ENCODE data around the gene PRAMEF13. TPM values are rescaled to one million over a fixed set of nuclear protein-coding genes. Genes with fewer than 3 reads are reported as not detected.
"Not testable (repeated sequence)": the region's sequence is repeated elsewhere in the genome, so short reads cannot be mapped to it uniquely, and the experiment has no call there.

PRAMEF13 gene
- total RNA-seq, 1 donor from 2014 or later, result 0.44 TPM

DNA sequence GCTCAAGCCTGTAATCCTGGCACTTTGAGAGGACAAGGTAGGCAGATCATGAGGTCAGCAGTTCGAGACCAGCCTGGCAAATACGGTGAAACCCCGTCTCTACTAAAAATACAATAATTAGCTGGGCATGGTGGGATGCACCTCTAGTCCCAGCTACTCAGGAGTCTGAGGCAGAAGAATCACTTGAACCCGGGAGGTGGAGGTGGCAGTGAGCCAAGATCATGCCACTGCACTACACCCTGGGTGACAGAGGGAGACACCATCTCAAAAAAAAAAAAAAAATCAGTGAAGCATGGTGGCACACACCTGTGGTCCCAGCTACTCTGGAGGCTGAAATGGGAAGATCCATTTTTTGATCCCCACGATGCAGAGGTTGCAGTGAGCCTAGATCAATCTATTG, 28.9 kb upstream of the PRAMEF13 start:
- DNase-seq; H3K4me1 Mint-ChIP-seq (ENCODE audit: low read depth, unreplicated experiment); H3K27me3 Mint-ChIP-seq (ENCODE audit: unreplicated experiment); H3K36me3 Mint-ChIP-seq (ENCODE audit: unreplicated experiment); H3K4me3 Mint-ChIP-seq (ENCODE audit: unreplicated experiment); H3K27ac Mint-ChIP-seq (ENCODE audit: unreplicated experiment): not testable (repeated sequence)
- peaks cover 34% of the 10 kb centered on the region for H3K9me3 Mint-ChIP-seq (ENCODE audit: unreplicated experiment)

GRCh38 chr1:13228343-13228781, 27.2 kb upstream of the PRAMEF13 start:
- Mint-ChIP-seq H3K9me3 (ENCODE audit: unreplicated experiment) (peaks cover 31% of the 10 kb centered on the region), H3K36me3 (ENCODE audit: unreplicated experiment) (peaks cover 17% of the 10 kb centered on the region), H3K27ac (ENCODE audit: unreplicated experiment) (no peak overlapping the region), H3K4me3 (ENCODE audit: unreplicated experiment) (no peak overlapping the region), H3K4me1 (ENCODE audit: low read depth, unreplicated experiment) (no peaks in the 10 kb centered on the region), H3K27me3 (ENCODE audit: unreplicated experiment) (peaks cover 3% of the 10 kb centered on the region)
- TF ChIP-seq, protein P1, sequence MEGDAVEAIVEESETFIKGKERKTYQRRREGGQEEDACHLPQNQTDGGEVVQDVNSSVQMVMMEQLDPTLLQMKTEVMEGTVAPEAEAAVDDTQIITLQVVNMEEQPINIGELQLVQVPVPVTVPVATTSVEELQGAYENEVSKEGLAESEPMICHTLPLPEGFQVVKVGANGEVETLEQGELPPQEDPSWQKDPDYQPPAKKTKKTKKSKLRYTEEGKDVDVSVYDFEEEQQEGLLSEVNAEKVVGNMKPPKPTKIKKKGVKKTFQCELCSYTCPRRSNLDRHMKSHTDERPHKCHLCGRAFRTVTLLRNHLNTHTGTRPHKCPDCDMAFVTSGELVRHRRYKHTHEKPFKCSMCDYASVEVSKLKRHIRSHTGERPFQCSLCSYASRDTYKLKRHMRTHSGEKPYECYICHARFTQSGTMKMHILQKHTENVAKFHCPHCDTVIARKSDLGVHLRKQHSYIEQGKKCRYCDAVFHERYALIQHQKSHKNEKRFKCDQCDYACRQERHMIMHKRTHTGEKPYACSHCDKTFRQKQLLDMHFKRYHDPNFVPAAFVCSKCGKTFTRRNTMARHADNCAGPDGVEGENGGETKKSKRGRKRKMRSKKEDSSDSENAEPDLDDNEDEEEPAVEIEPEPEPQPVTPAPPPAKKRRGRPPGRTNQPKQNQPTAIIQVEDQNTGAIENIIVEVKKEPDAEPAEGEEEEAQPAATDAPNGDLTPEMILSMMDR (IDR thresholded peaks at IDR 0.05; ENCODE audit: partially characterized antibody, unreplicated experiment), result no peak
- DNase-seq, result no peak

GRCh38 chr1:13227271-13228055, 26.3 kb upstream of the PRAMEF13 start:
- DNase-seq; H3K27me3 Mint-ChIP-seq (ENCODE audit: unreplicated experiment); H3K27ac Mint-ChIP-seq (ENCODE audit: unreplicated experiment); H3K4me1 Mint-ChIP-seq (ENCODE audit: low read depth, unreplicated experiment); H3K4me3 Mint-ChIP-seq (ENCODE audit: unreplicated experiment): not testable (repeated sequence)
- Mint-ChIP-seq H3K9me3 (ENCODE audit: unreplicated experiment) (peaks cover 27% of the 10 kb centered on the region), H3K36me3 (ENCODE audit: unreplicated experiment) (peaks cover 17% of the 10 kb centered on the region)

DNA sequence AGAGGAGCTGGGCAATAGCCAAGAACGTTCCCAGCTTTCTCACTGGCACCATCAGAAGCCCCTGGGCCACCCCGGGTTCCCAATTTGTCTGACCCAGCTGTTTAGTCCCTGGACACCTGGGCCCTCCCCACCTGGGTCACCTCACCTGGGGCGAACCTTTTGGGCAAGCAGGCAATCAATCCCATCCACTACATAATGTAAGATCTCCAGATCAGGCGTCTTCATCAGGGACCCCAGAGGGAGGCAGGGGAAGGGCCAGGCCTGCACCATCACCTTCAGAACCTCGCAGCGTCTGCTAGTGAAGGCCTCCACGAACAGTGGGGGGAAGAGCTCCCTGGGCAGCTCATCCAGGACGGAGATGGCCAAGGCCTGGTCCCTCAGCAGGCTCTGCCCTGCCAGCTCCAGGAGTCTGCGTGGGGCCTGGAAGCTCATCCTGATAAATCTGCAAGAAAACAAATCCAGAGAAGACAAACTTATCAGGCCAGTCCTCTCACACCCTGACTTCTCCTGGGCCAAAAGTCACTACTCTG, 24.5 kb upstream of the PRAMEF13 start, which contains the start of gene PRAMEF18:
PRAMEF18 (minus strand) TSS at position 480 of the 530 bp plus-strand sequence; CDS start at position 432, 48 bp downstream.
- H3K4me1 Mint-ChIP-seq (ENCODE audit: low read depth, unreplicated experiment); H3K4me3 Mint-ChIP-seq (ENCODE audit: unreplicated experiment); DNase-seq; H3K27me3 Mint-ChIP-seq (ENCODE audit: unreplicated experiment); H3K27ac Mint-ChIP-seq (ENCODE audit: unreplicated experiment): not testable (repeated sequence)
- Mint-ChIP-seq H3K9me3 (ENCODE audit: unreplicated experiment) (peaks cover 23% of the 10 kb centered on the region), H3K36me3 (ENCODE audit: unreplicated experiment) (peaks cover 14% of the 10 kb centered on the region)

GRCh38 chr1:13224480-13225060, 23.4 kb upstream of the PRAMEF13 start:
- Mint-ChIP-seq H3K4me1 (ENCODE audit: low read depth, unreplicated experiment) (no peaks in the 10 kb centered on the region), H3K9me3 (ENCODE audit: unreplicated experiment) (peaks cover 17% of the 10 kb centered on the region), H3K27ac (ENCODE audit: unreplicated experiment) (no peak overlapping the region), H3K36me3 (ENCODE audit: unreplicated experiment) (peaks cover 14% of the 10 kb centered on the region), H3K27me3 (ENCODE audit: unreplicated experiment) (peaks cover 2% of the 10 kb centered on the region), H3K4me3 (ENCODE audit: unreplicated experiment) (no peak overlapping the region)
- TF ChIP-seq, protein P1 (IDR thresholded peaks at IDR 0.05; ENCODE audit: partially characterized antibody, unreplicated experiment), result no peak
- DNase-seq, result no peak

GRCh38 chr1:13222788-13223187, 21.6 kb upstream of the PRAMEF13 start:
- peaks cover 13% of the 10 kb centered on the region for H3K9me3 Mint-ChIP-seq (ENCODE audit: unreplicated experiment)
- not testable (repeated sequence) for H3K4me1 Mint-ChIP-seq (ENCODE audit: low read depth, unreplicated experiment); H3K4me3 Mint-ChIP-seq (ENCODE audit: unreplicated experiment); H3K27ac Mint-ChIP-seq (ENCODE audit: unreplicated experiment); H3K27me3 Mint-ChIP-seq (ENCODE audit: unreplicated experiment); DNase-seq
- peaks cover 14% of the 10 kb centered on the region for H3K36me3 Mint-ChIP-seq (ENCODE audit: unreplicated experiment)

DNA sequence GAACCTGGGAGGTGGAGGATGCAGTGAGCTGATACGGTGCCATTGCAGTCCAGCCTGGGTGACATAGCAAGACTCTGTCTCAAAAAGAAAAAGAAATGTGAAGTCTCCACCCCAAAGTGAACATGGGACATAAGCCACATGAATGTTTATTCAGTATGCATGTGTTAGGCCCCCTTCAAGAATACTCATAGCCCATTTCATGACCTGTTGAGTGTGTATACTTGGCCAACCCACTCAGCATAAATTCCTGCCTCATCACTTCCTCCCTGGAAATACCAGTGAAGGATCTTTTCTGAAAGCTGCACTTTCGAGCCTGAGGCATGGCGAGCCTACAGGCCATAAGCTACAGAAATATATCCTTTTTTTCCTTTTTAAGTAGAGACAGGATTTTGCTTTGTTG, 18.0 kb upstream of the PRAMEF13 start:
- not testable (repeated sequence) for H3K27ac Mint-ChIP-seq (ENCODE audit: unreplicated experiment); H3K4me3 Mint-ChIP-seq (ENCODE audit: unreplicated experiment); H3K9me3 Mint-ChIP-seq (ENCODE audit: unreplicated experiment); DNase-seq; H3K36me3 Mint-ChIP-seq (ENCODE audit: unreplicated experiment); H3K4me1 Mint-ChIP-seq (ENCODE audit: low read depth, unreplicated experiment); H3K27me3 Mint-ChIP-seq (ENCODE audit: unreplicated experiment)

DNA sequence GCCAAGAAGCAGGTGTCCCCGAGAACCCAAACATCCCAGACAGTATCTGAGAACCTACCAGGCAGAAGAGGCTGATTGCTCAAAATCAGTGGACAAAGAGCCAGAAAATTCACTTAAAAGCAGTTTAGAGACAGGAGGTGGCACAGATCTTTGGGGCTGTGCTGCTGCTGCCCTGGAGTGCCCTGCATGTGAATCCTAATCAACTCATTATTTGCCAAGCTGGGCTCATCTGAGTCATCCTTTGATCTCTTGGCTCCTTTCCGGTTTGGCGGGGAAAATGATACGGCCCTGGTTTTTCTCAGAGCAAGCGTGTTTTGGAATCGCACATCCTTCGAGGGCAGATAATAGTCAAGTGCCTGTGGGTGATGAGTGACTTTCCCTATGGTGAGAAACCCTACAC, 15.4 kb upstream of the PRAMEF13 start:
- H3K4me1 Mint-ChIP-seq (ENCODE audit: low read depth, unreplicated experiment); DNase-seq; H3K27me3 Mint-ChIP-seq (ENCODE audit: unreplicated experiment); H3K4me3 Mint-ChIP-seq (ENCODE audit: unreplicated experiment); H3K27ac Mint-ChIP-seq (ENCODE audit: unreplicated experiment); H3K9me3 Mint-ChIP-seq (ENCODE audit: unreplicated experiment); H3K36me3 Mint-ChIP-seq (ENCODE audit: unreplicated experiment): not testable (repeated sequence)

DNA sequence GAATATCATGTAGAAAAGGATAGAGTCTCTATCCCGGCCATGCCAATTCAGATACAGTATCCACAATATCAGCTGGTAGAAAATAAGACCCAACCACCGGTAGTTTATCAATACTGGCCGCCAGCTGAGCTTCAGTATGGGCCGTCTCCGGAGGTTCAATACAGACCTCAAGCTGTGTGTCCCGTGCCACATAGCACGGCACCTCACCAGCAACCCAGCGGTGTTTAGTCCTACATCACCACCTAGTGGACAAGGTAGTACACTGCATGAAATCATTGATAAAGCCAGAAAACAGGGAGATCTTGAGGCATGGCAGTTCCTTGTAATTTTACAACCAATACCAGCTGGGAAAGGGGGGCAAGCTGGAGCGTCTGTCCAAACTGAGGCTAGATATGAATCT, 7.5 kb upstream of the PRAMEF13 start:
- not testable (repeated sequence) for H3K9me3 Mint-ChIP-seq (ENCODE audit: unreplicated experiment); H3K4me3 Mint-ChIP-seq (ENCODE audit: unreplicated experiment); DNase-seq; H3K4me1 Mint-ChIP-seq (ENCODE audit: low read depth, unreplicated experiment); H3K36me3 Mint-ChIP-seq (ENCODE audit: unreplicated experiment); H3K27ac Mint-ChIP-seq (ENCODE audit: unreplicated experiment); H3K27me3 Mint-ChIP-seq (ENCODE audit: unreplicated experiment)

GRCh38 chr1:13171548-13171947, 29.7 kb downstream of the PRAMEF13 start, which contains the start of gene PRAMEF9:
Gene PRAMEF9 (plus strand): TSS chr1:13171848. CDS start chr1:13175281, 3,433 bp downstream.
- DNase-seq; H3K36me3 Mint-ChIP-seq (ENCODE audit: unreplicated experiment); H3K4me3 Mint-ChIP-seq (ENCODE audit: unreplicated experiment); H3K27ac Mint-ChIP-seq (ENCODE audit: unreplicated experiment); H3K9me3 Mint-ChIP-seq (ENCODE audit: unreplicated experiment); H3K4me1 Mint-ChIP-seq (ENCODE audit: low read depth, unreplicated experiment); H3K27me3 Mint-ChIP-seq (ENCODE audit: unreplicated experiment): not testable (repeated sequence)
